Endothelial cell (in vitro differentiated cells): ENCODE results near the gene CD84. TPM values are rescaled to one million over a fixed set of nuclear protein-coding genes. Genes with fewer than 3 reads are reported as not detected.
A peak's percentile ranks its signal among the peaks of the same experiment; 100 is the strongest.
"Not testable (repeated sequence)": the region's sequence is repeated elsewhere in the genome, so short reads cannot be mapped to it uniquely, and the experiment has no call there.

ENCODE experiments used
- DNase-seq: peaks from one replicate; pipeline ENCODE4 v3.0.0; 2021; ENCODE audit warnings: low spot score
- H3K27ac Mint-ChIP-seq: one replicate; pipeline ENCODE4 v1.8.0; 2021; ENCODE audit warnings: mixed read lengths, inconsistent platforms; ENCODE audit not compliant: unreplicated experiment
- H3K27me3 Mint-ChIP-seq: one replicate; pipeline ENCODE4 v1.8.0; 2021; ENCODE audit warnings: mild to moderate bottlenecking, moderate library complexity, mixed read lengths, inconsistent platforms; ENCODE audit not compliant: unreplicated experiment
- H3K36me3 Mint-ChIP-seq: one replicate; pipeline ENCODE4 v1.8.0; 2021; ENCODE audit warnings: mild to moderate bottlenecking, low read depth, mixed read lengths, inconsistent platforms; ENCODE audit not compliant: unreplicated experiment
- H3K4me1 Mint-ChIP-seq: one replicate; pipeline ENCODE4 v1.8.0; 2021; ENCODE audit warnings: mild to moderate bottlenecking, mixed read lengths, inconsistent platforms; ENCODE audit not compliant: unreplicated experiment
- H3K4me3 Mint-ChIP-seq: one replicate; pipeline ENCODE4 v1.8.0; 2021; ENCODE audit warnings: mild to moderate bottlenecking, mixed read lengths, inconsistent platforms; ENCODE audit not compliant: unreplicated experiment
- H3K9me3 Mint-ChIP-seq: one replicate; pipeline ENCODE4 v1.8.0; 2021; ENCODE audit warnings: mixed read lengths, inconsistent platforms; ENCODE audit not compliant: unreplicated experiment
- CTCF ChIP-seq: fragments of 200-600 bp; sonication (generic); IDR thresholded peaks from one replicate; pipeline ENCODE4 v1.5.0; 2021; ENCODE audit warnings: antibody characterized with exemption; ENCODE audit not compliant: unreplicated experiment
- total RNA-seq: library from RNA; stranded (reverse); fragmentation: NEBNext Ultra II Directional; extraction: Animal tissue kit (Norgen Biotek cat#: 25700); gene quantifications from one replicate; pipeline ENCODE4 v1.2.1, GENCODE V29; 2021; ENCODE audit not compliant: unreplicated experiment

CD84 gene
- total RNA-seq, 1 donor from 2014 or later = not detected

DNA sequence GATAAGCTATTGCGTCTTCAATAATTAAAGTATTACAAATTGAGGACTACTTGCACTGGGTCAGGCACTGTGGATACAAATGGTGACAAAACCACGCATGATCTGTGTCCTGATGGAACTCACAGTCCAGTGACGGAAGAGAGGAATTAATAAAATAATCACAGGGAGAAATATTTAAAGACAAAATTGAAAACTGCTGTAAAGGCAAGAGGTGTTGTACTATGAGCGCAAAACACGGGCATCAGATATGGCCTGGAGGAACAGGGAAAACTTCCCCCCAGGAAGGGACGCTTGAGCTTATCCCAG is 39.7 kb downstream of the CD84 start:
- TF ChIP-seq CTCF = no peak
- H3K4me3 Mint-ChIP-seq = peak overlapping the region; percentile 69
- no peaks in the 10 kb centered on the region for H3K9me3 Mint-ChIP-seq
- H3K27ac Mint-ChIP-seq = peak overlapping the region; percentile 100
- H3K27me3 Mint-ChIP-seq = peaks cover 4% of the 10 kb centered on the region
- DNase-seq = no peak
- no peaks in the 10 kb centered on the region for H3K36me3 Mint-ChIP-seq
- peaks cover 36% of the 10 kb centered on the region for H3K4me1 Mint-ChIP-seq

DNA sequence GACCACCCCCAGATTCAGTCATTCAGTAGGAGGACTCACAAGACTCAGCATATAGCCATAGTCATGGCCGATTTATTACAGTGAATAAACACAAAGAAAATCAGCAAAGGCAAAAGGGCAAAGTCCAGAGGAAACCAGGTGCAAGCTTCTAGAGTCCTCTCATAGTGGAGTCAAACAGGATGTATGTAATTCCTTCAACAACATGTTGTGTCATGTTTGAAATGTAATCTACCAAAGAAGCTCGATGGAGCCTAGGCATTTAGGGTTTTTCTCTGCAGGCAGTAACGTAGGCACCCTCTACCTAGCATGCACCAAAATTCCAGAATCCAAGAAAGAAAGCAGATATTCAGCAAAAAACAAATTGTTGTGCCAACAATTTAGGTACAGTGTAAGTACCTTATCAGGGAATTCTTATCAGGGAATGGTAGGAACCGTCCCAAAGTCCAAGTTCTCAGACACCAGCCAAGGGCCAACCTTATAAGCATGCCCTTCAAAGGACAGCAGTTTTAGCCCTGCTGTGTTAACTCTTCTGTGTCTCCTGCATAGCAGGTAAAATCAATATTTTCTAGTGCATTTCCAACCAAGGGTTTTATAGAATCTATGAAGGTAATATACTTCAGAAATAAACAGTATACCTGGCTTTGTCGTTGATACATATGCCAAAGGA is 40.2 kb downstream of the CD84 start:
- DNase-seq = no peak
- Mint-ChIP-seq H3K4me1 (peaks cover 36% of the 10 kb centered on the region), H3K27me3 (peaks cover 4% of the 10 kb centered on the region), H3K36me3 (no peaks in the 10 kb centered on the region), H3K27ac (peak overlapping the region; percentile 100), H3K9me3 (no peaks in the 10 kb centered on the region), H3K4me3 (no peak overlapping the region)
- no peak for TF ChIP-seq CTCF

DNA sequence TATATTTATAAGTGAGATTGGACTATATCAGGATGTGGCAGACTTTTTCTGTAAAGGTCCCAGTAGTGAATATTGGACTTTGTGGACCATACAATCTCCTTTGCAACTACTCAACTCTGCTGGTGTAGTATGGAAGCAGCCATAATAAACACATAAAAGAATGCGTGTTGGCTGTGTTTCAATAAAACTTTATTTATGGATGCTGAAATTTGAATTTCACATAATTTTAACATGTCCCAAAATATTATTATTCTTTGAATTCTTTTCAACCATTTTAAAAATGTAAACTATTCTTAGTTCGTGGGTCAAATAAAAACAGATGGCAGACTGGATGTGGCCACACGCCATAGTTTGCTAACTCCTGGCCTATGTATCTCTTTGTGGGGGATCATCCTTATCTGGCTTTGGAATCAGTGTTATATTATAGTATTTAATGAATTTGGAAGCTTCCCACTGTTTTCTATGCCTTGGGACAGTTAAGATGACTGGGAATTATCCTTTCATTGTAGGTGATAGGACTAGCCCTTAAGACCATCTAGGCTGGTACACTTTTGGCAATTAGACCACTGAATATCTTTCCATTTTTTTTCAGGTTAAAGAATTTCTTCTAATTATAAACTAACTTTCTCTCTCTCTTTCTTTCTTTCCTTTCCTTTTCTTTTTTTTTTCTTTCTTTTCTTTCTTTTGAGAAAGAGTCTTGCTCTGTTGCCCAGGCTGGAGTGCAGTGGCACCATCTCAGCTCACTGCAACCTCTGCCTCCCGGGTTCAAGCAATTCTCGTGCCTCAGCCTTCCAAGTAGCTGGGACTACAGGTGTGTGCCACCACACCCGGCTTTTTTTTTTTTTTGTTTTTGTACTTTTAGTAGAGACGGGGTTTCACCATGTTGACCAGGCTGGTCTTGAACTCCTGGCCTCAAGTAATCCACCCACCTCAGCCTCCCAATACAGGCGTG is 41.3 kb downstream of the CD84 start:
- no peak for TF ChIP-seq CTCF
- Mint-ChIP-seq H3K36me3 (no peaks in the 10 kb centered on the region), H3K4me1 (peaks cover 33% of the 10 kb centered on the region), H3K4me3 (no peak overlapping the region), H3K9me3 (no peaks in the 10 kb centered on the region), H3K27me3 (peaks cover 4% of the 10 kb centered on the region), H3K27ac (no peak overlapping the region)
- no peak for DNase-seq

- no peaks in the 10 kb centered on the region for H3K9me3 Mint-ChIP-seq
- no peak for DNase-seq
- no peak overlapping the region for H3K27ac Mint-ChIP-seq
- no peak overlapping the region for H3K4me3 Mint-ChIP-seq
- TF ChIP-seq CTCF = no peak
- peaks cover 14% of the 10 kb centered on the region for H3K4me1 Mint-ChIP-seq
- no peaks in the 10 kb centered on the region for H3K27me3 Mint-ChIP-seq
- H3K36me3 Mint-ChIP-seq = no peaks in the 10 kb centered on the region
These were observed 44.3 kb downstream of the CD84 start for GRCh38 chr1:160534823-160535605.

- not testable (repeated sequence) for H3K4me3 Mint-ChIP-seq, H3K27ac Mint-ChIP-seq, H3K4me1 Mint-ChIP-seq, DNase-seq, H3K36me3 Mint-ChIP-seq, H3K9me3 Mint-ChIP-seq, H3K27me3 Mint-ChIP-seq
These were observed 46.8 kb downstream of the CD84 start for GRCh38 chr1:160532557-160532813.

DNA sequence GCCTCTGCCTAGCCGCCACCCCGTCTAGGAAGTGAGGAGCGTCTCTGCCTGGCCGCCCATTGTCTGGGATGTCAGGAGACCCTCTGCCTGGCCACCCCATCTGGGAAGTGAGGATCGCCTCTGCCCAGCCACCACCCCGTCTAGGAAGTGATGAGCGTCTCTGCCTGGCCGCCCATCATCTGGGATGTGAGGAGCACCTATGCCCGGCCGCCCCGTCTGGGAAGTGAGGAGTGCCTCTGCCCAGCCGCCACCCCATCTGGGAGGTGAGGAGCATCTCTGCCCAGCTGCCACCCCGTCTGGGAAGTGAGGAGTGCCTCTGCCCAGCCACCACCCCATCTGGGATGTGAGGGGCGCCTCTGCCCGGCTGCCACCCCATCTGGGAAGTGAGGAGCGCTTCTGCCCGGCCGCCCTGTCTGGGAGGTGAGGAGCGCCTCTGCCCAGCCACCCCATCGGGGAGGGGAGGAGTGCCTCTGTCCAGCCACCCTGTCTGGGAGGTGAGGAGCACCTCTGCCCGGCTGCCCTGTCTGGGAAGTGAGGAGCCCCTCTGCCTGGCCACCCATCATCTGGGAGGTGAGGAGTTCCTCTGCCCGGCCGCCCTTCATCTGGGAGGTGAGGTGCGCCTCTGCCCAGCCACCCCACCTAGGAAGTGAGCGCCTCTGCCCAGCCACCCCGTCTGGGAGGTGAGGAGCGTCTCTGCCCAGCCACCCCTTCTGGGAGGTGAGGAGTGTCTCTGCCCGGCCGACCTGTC is 47.3 kb downstream of the CD84 start:
- H3K4me1 Mint-ChIP-seq, H3K36me3 Mint-ChIP-seq, DNase-seq, H3K9me3 Mint-ChIP-seq, H3K4me3 Mint-ChIP-seq, H3K27ac Mint-ChIP-seq, H3K27me3 Mint-ChIP-seq: not testable (repeated sequence)

- not testable (repeated sequence) for H3K27ac Mint-ChIP-seq, H3K4me1 Mint-ChIP-seq, H3K4me3 Mint-ChIP-seq, H3K9me3 Mint-ChIP-seq, H3K36me3 Mint-ChIP-seq, DNase-seq, H3K27me3 Mint-ChIP-seq
These were observed 49.8 kb downstream of the CD84 start for GRCh38 chr1:160529401-160529952.
